ENCODE data around the gene NR3C2. TPM values are rescaled to one million over a fixed set of nuclear protein-coding genes. Genes with fewer than 3 reads are reported as not detected.

Gene NR3C2
- total and polyA plus RNA-seq, 2 of the 4 experiments (the other 2 are of a cell fraction) = 1.1 to 2.3 TPM

DNA sequence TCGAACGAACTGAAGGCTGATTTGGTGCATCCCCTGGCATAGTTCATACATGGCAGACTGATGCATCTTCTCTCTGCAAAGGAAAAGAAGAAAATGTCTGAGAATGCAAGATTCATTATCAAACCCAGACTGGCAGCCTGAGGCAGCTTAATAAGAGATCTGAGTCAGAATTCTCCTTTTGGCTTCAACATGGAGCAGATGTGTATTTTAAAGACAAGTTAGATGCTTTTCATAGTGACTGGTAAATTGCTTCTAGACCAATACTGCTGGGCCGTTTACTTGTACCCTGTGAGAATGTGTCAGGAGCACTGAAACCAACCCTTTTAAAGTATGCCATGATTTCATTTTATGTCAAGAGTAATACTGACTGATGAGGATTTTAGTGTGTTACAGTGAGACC lies 322.0 kb downstream of the NR3C2 start:
- Histone ChIP-seq H3K9ac (ENCODE audit: low read depth, low read length) (no peak overlapping the region), H4K91ac (ENCODE audit: insufficient read depth, low read depth, low read length) (no peak overlapping the region), H3K4me3 (ENCODE audit: insufficient read depth, low read depth, low read length) (no peak overlapping the region), H3K9me1 (ENCODE audit: insufficient read depth, low read length) (no peaks in the 10 kb centered on the region), H3K14ac (replicated peaks; ENCODE audit: low read depth, low read length) (no peak overlapping the region), H4K20me1 (ENCODE audit: insufficient read depth, low read length) (no peaks in the 10 kb centered on the region), H2BK20ac (ENCODE audit: low read depth, low read length) (no peak overlapping the region), H4K8ac (ENCODE audit: low read depth in 2 of 2, low read length in 2 of 2) (no peak overlapping the region), H3K79me1 (ENCODE audit: low read depth in 1 of 2, low read length in 2 of 2) (no peaks in the 10 kb centered on the region), H2AFZ (replicated peaks; ENCODE audit: low read length, poor library complexity) (no peak overlapping the region), H3K27ac (ENCODE audit: insufficient read depth, low read length) (no peak overlapping the region), H3K27me3 (ENCODE audit: control insufficient read depth, insufficient read depth, low read length) (no peaks in the 10 kb centered on the region; the same call in 1 of the 2 replicates), H2BK5ac (ENCODE audit: low read depth, low read length, poor library complexity, severe bottlenecking) (no peak overlapping the region), H2AK9ac (replicated peaks; ENCODE audit: low read depth, low read length, poor library complexity) (no peak overlapping the region), H2BK15ac (ENCODE audit: low read depth, low read length) (no peak overlapping the region), H3K4me2 (ENCODE audit: low read depth, low read length) (no peak overlapping the region), H2AK5ac (ENCODE audit: low read depth, low read length) (no peak overlapping the region), H3K4ac (ENCODE audit: low read depth, low read length) (no peak overlapping the region), H3K18ac (ENCODE audit: low read depth, low read length) (no peak overlapping the region), H3K56ac (ENCODE audit: extremely low read depth, insufficient read depth, low read length) (no peak overlapping the region), H2BK120ac (ENCODE audit: low read depth, low read length) (no peak overlapping the region), H4K5ac (ENCODE audit: low read depth, low read length) (no peak overlapping the region), H3K23ac (ENCODE audit: low read depth, low read length) (no peak overlapping the region), H3K4me1 (ENCODE audit: control insufficient read depth, insufficient read depth, low read length) (no peaks in the 10 kb centered on the region), H3K9me3 (ENCODE audit: control insufficient read depth, insufficient read depth, low read length) (0 out of 2 replicates have a peak, but pooled peaks cover 2% of the 10 kb centered on the region), H3K36me3 (ENCODE audit: control insufficient read depth, insufficient read depth, low read length) (no peaks in the 10 kb centered on the region)
- ChIA-PET CTCF (interaction anchor here (0.5 kb wide), 1 partner anchor 276 kb away, joined by 4 read pairs; no protein-coding TSS in a partner anchor), POLR2A (ENCODE audit: unreplicated experiment) (no interaction called here)
- in situ Hi-C loops (cut with MboI; ENCODE audit: low sequenced_read_pairs) = no loop called here
- dilution Hi-C loops (cut with HindIII; ENCODE audit: low sequenced_read_pairs, unreplicated experiment) = no loop called here
- TF ChIP-seq CHD1 (IDR thresholded peaks at IDR 0.05; ENCODE audit: low read depth, low read length) (no peak), NFE2L2 (IDR thresholded peaks at IDR 0.05; ENCODE audit: low read depth, low read length) (no peak), MAFK (IDR thresholded peaks at IDR 0.05; ENCODE audit: low read depth, low read length) (no peak)
- TF ChIP-seq, protein P1, sequence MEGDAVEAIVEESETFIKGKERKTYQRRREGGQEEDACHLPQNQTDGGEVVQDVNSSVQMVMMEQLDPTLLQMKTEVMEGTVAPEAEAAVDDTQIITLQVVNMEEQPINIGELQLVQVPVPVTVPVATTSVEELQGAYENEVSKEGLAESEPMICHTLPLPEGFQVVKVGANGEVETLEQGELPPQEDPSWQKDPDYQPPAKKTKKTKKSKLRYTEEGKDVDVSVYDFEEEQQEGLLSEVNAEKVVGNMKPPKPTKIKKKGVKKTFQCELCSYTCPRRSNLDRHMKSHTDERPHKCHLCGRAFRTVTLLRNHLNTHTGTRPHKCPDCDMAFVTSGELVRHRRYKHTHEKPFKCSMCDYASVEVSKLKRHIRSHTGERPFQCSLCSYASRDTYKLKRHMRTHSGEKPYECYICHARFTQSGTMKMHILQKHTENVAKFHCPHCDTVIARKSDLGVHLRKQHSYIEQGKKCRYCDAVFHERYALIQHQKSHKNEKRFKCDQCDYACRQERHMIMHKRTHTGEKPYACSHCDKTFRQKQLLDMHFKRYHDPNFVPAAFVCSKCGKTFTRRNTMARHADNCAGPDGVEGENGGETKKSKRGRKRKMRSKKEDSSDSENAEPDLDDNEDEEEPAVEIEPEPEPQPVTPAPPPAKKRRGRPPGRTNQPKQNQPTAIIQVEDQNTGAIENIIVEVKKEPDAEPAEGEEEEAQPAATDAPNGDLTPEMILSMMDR (conservative IDR thresholded peaks at IDR 0.05; ENCODE audit: low read depth, low read length) = no peak
- TF ChIP-seq, protein P2, sequence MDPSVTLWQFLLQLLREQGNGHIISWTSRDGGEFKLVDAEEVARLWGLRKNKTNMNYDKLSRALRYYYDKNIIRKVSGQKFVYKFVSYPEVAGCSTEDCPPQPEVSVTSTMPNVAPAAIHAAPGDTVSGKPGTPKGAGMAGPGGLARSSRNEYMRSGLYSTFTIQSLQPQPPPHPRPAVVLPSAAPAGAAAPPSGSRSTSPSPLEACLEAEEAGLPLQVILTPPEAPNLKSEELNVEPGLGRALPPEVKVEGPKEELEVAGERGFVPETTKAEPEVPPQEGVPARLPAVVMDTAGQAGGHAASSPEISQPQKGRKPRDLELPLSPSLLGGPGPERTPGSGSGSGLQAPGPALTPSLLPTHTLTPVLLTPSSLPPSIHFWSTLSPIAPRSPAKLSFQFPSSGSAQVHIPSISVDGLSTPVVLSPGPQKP (IDR thresholded peaks at IDR 0.05; ENCODE audit: borderline replicate concordance, low read depth, low read length) = no peak
- DNase-seq = no peak
- BruUV-seq (replicated peaks) = no TSS peak
- no CpG with 5 or more reads among the region's 3 CpGs for WGBS, 2 experiments (ENCODE audit: extremely low coverage in 2 of 2, insufficient read length in 1 of 2)
- ATAC-seq (ENCODE audit: low read depth) = no peak
- intact Hi-C loops (cut with micrococcal nuclease) = no loop called here

Data from IMR-90 (cell line).